Measurements from ENCODE around the gene TRIM72. TPM values are rescaled to one million over a fixed set of nuclear protein-coding genes. Genes with fewer than 3 reads are reported as not detected.

The TRIM72 gene
- total RNA-seq, 1 experiment from 2014 or later: 0.08 TPM

DNA sequence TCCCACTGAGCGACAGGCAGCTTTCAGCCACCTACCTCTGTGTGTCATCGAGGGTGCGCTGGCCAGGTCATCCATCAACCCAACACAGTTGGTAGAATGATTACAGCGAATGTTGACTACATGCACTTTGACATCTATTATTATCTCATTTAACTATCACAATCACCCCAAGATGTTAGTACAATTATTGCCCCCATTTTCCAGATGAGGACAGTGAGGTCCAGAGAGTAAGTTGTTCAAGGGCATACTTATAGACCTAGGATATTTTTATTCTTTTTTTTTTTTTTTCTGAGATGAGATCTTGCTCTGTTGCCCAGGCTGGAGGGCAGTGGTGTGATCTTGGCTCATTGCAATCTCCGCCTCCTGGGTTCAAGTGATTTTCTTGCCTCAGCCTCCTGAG, 37.5 kb downstream of the TRIM72 start:
- in situ Hi-C loops (cut with HindIII; ENCODE audit: low pct_unique_long_range_greater_than_20kb, low sequenced_read_pairs): no loop called here
- no peak overlapping the region for H3K27ac ChIP-seq (ENCODE audit: low read length)
- ChIA-PET CTCF (no interaction called here), POLR2A (no interaction called here)
- ATAC-seq (no peak), DNase-seq (ENCODE audit: low read depth, low spot score) (no peak)
- H3K4me3 ChIP-seq (ENCODE audit: low read depth in 2 of 2, low read length in 2 of 2): no peak overlapping the region
- H3K27me3 ChIP-seq (ENCODE audit: control insufficient read depth, insufficient read depth, low read length): no peaks in the 10 kb centered on the region
- no peaks in the 10 kb centered on the region for H3K9me3 ChIP-seq (ENCODE audit: control insufficient read depth, insufficient read depth, low read depth, low read length)
- TF ChIP-seq CTCF (IDR thresholded peaks at IDR 0.05) (no peak), REST (IDR thresholded peaks at IDR 0.05; ENCODE audit: insufficient read depth in 1 of 2, low read depth in 2 of 2, low read length in 1 of 2) (no peak), SIN3A (IDR thresholded peaks at IDR 0.05; ENCODE audit: borderline replicate concordance, insufficient read depth, low read depth, low read length) (no peak), TCF7L2 (IDR thresholded peaks at IDR 0.05; ENCODE audit: low read depth, low read length) (no peak), POLR2AphosphoS5 (IDR thresholded peaks at IDR 0.05; ENCODE audit: low read depth, low read length) (no peak)
- no TSS peak for BruUV-seq (replicated peaks)
- H3K36me3 ChIP-seq (ENCODE audit: control insufficient read depth, insufficient read depth, low read length): no peaks in the 10 kb centered on the region
- intact Hi-C loops (cut with micrococcal nuclease; ENCODE audit: unreplicated experiment): no loop called here
- no peaks in the 10 kb centered on the region for H3K4me1 ChIP-seq (ENCODE audit: control insufficient read depth, insufficient read depth, low read length)

DNA sequence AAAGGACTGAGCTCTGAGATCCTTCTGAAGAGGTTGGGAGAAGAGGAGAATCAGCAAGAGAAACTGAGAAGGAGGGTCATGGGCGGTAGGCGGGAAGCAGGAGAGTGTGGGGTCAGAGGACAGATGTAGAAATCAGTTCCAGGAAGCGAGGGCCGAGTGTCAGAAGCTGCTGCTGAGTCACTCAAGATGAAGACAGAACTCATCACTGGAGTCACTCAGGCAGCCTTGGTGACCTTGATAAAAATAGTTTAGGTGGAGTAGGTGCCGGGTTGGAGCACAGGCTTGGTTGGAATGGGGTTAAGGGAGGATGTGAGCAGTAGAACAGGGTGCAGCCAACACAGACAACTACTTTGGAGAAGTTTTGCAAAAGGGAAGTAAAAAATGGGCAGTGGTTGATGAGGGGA, 39.7 kb downstream of the TRIM72 start:
- ATAC-seq: no peak
- POLR2A ChIA-PET: no interaction called here
- in situ Hi-C loops (cut with HindIII; ENCODE audit: low pct_unique_long_range_greater_than_20kb, low sequenced_read_pairs) (no loop called here), intact Hi-C loops (cut with micrococcal nuclease; ENCODE audit: unreplicated experiment) (no loop called here)
- H3K27ac ChIP-seq (ENCODE audit: low read length): no peak overlapping the region
- H3K36me3 ChIP-seq (ENCODE audit: control insufficient read depth, insufficient read depth, low read length): no peaks in the 10 kb centered on the region
- CTCF ChIA-PET: no interaction called here
- H3K9me3 ChIP-seq (ENCODE audit: control insufficient read depth, insufficient read depth, low read depth, low read length): no peaks in the 10 kb centered on the region
- no peak overlapping the region for H3K4me3 ChIP-seq (ENCODE audit: low read depth in 2 of 2, low read length in 2 of 2)
- TF ChIP-seq TCF7L2 (IDR thresholded peaks at IDR 0.05; ENCODE audit: low read depth, low read length) (no peak), CTCF (IDR thresholded peaks at IDR 0.05) (no peak), POLR2AphosphoS5 (IDR thresholded peaks at IDR 0.05; ENCODE audit: low read depth, low read length) (no peak), SIN3A (IDR thresholded peaks at IDR 0.05; ENCODE audit: borderline replicate concordance, insufficient read depth, low read depth, low read length) (no peak), REST (IDR thresholded peaks at IDR 0.05; ENCODE audit: insufficient read depth in 1 of 2, low read depth in 2 of 2, low read length in 1 of 2) (no peak)
- no peaks in the 10 kb centered on the region for H3K4me1 ChIP-seq (ENCODE audit: control insufficient read depth, insufficient read depth, low read length)
- BruUV-seq (replicated peaks): no TSS peak
- H3K27me3 ChIP-seq (ENCODE audit: control insufficient read depth, insufficient read depth, low read length): no peaks in the 10 kb centered on the region
- no peak for DNase-seq (ENCODE audit: low read depth, low spot score)
